ENCODE data around the gene PCSK7. TPM values are rescaled to one million over a fixed set of nuclear protein-coding genes. Genes with fewer than 3 reads are reported as not detected.

PCSK7 gene
- total RNA-seq, 1 donor from 2014 or later = 14.2 TPM

DNA sequence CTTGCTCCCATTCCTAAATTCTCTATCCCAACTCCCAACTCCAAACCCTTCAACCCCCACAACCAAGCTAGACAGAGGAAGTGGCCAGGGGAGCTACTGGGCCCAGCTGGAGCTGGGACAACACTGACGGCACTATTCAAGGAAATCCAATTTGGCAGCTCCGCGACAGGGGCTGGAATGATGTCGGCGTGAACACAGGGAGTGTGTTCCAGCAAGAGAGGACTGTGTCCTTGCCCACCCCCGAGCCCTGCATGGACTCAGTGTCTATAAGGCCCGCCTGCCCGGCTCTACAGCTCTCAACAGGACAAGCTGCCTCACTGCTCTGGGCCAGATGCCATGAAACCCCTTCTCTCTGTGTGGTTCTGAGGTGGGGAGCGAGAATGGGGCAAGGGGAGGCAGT, 11.3 kb downstream of the PCSK7 start:
- Histone ChIP-seq H3K9me3 (ENCODE audit: low read depth) (no peaks in the 10 kb centered on the region), H3F3A (ENCODE audit: low read depth) (no peaks in the 10 kb centered on the region), H3K9ac (no peak overlapping the region), H4K20me1 (ENCODE audit: low read depth) (no peaks in the 10 kb centered on the region), H3K4me1 (no peaks in the 10 kb centered on the region), H3K27me3 (no peaks in the 10 kb centered on the region), H3K4me2 (no peak overlapping the region), H2AFZ (replicated peaks) (no peak overlapping the region), H3K27ac (no peak overlapping the region), H3K79me2 (ENCODE audit: low read depth) (no peaks in the 10 kb centered on the region), H3K4me3 (no peak overlapping the region), H3K36me3 (no peaks in the 10 kb centered on the region)
- Mint-ChIP-seq H3K27ac (no peak overlapping the region), H3K27me3 (ENCODE audit: insufficient read depth, low read depth) (no peaks in the 10 kb centered on the region), H3K9me3 (no peaks in the 10 kb centered on the region), H3K4me1 (peaks cover 3% of the 10 kb centered on the region), H3K4me3 (no peak overlapping the region), H3K36me3 (peaks cover 3% of the 10 kb centered on the region)
- DNase-seq (ENCODE audit: low spot score) = no peak
- TF ChIP-seq EZH2 (IDR thresholded peaks at IDR 0.05) = no peak
- TF ChIP-seq, protein P1, sequence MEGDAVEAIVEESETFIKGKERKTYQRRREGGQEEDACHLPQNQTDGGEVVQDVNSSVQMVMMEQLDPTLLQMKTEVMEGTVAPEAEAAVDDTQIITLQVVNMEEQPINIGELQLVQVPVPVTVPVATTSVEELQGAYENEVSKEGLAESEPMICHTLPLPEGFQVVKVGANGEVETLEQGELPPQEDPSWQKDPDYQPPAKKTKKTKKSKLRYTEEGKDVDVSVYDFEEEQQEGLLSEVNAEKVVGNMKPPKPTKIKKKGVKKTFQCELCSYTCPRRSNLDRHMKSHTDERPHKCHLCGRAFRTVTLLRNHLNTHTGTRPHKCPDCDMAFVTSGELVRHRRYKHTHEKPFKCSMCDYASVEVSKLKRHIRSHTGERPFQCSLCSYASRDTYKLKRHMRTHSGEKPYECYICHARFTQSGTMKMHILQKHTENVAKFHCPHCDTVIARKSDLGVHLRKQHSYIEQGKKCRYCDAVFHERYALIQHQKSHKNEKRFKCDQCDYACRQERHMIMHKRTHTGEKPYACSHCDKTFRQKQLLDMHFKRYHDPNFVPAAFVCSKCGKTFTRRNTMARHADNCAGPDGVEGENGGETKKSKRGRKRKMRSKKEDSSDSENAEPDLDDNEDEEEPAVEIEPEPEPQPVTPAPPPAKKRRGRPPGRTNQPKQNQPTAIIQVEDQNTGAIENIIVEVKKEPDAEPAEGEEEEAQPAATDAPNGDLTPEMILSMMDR (IDR thresholded peaks at IDR 0.05) = no peak
- no peak for TF ChIP-seq EZH2phosphoT487 (IDR thresholded peaks at IDR 0.05)

GRCh38 chr11:117219995-117220394, 11.9 kb downstream of the PCSK7 start:
- no peaks in the 10 kb centered on the region for H3K36me3 ChIP-seq
- no peak overlapping the region for H3K4me2 ChIP-seq
- H3K27ac Mint-ChIP-seq = no peak overlapping the region
- TF ChIP-seq EZH2 (IDR thresholded peaks at IDR 0.05) (no peak), EZH2phosphoT487 (IDR thresholded peaks at IDR 0.05) (no peak)
- TF ChIP-seq, protein P1 (IDR thresholded peaks at IDR 0.05) = no peak
- H2AFZ ChIP-seq (replicated peaks) = no peak overlapping the region
- H3K4me3 Mint-ChIP-seq = no peak overlapping the region
- peaks cover 4% of the 10 kb centered on the region for H3K4me1 Mint-ChIP-seq
- no peak for DNase-seq (ENCODE audit: low spot score)
- no peak overlapping the region for H3K4me3 ChIP-seq
- H3K27me3 Mint-ChIP-seq (ENCODE audit: insufficient read depth, low read depth) = no peaks in the 10 kb centered on the region
- no peaks in the 10 kb centered on the region for H3K9me3 ChIP-seq (ENCODE audit: low read depth)
- H3K9me3 Mint-ChIP-seq = no peaks in the 10 kb centered on the region
- no peaks in the 10 kb centered on the region for H3K4me1 ChIP-seq
- no peaks in the 10 kb centered on the region for H3K27me3 ChIP-seq
- H3K9ac ChIP-seq = no peak overlapping the region
- no peaks in the 10 kb centered on the region for H3K79me2 ChIP-seq (ENCODE audit: low read depth)
- no peaks in the 10 kb centered on the region for H3F3A ChIP-seq (ENCODE audit: low read depth)
- no peak overlapping the region for H3K27ac ChIP-seq
- H3K36me3 Mint-ChIP-seq = peaks cover 3% of the 10 kb centered on the region
- H4K20me1 ChIP-seq (ENCODE audit: low read depth) = no peaks in the 10 kb centered on the region

GRCh38 chr11:117219455-117219854, 12.4 kb downstream of the PCSK7 start:
- H3K9me3 Mint-ChIP-seq = no peaks in the 10 kb centered on the region
- no peak overlapping the region for H3K4me3 Mint-ChIP-seq
- no peaks in the 10 kb centered on the region for H3K9me3 ChIP-seq (ENCODE audit: low read depth)
- H4K20me1 ChIP-seq (ENCODE audit: low read depth) = no peaks in the 10 kb centered on the region
- no peak overlapping the region for H3K27ac Mint-ChIP-seq
- peaks cover 5% of the 10 kb centered on the region for H3F3A ChIP-seq (ENCODE audit: low read depth)
- H3K4me1 ChIP-seq = peaks cover 5% of the 10 kb centered on the region
- H3K79me2 ChIP-seq (ENCODE audit: low read depth) = no peaks in the 10 kb centered on the region
- H3K27ac ChIP-seq = no peak overlapping the region
- H3K27me3 Mint-ChIP-seq (ENCODE audit: insufficient read depth, low read depth) = no peaks in the 10 kb centered on the region
- no peak overlapping the region for H3K4me2 ChIP-seq
- H2AFZ ChIP-seq (replicated peaks) = no peak overlapping the region
- peaks cover 3% of the 10 kb centered on the region for H3K36me3 Mint-ChIP-seq
- TF ChIP-seq EZH2phosphoT487 (IDR thresholded peaks at IDR 0.05) (no peak), EZH2 (IDR thresholded peaks at IDR 0.05) (no peak)
- TF ChIP-seq, protein P1 (IDR thresholded peaks at IDR 0.05) = no peak
- no peak overlapping the region for H3K9ac ChIP-seq
- H3K36me3 ChIP-seq = no peaks in the 10 kb centered on the region
- H3K27me3 ChIP-seq = no peaks in the 10 kb centered on the region
- no peak overlapping the region for H3K4me3 ChIP-seq
- no peak for DNase-seq (ENCODE audit: low spot score)
- peaks cover 9% of the 10 kb centered on the region for H3K4me1 Mint-ChIP-seq

Measured in neural progenitor cell (in vitro differentiated cells).